ENCODE results near the gene ANXA2R. TPM values are rescaled to one million over a fixed set of nuclear protein-coding genes. Genes with fewer than 3 reads are reported as not detected.
A peak's percentile ranks its signal among the peaks of the same experiment; 100 is the strongest.
"Not testable (repeated sequence)": the region's sequence is repeated elsewhere in the genome, so short reads cannot be mapped to it uniquely, and the experiment has no call there.

ANXA2R gene
- total and polyA plus RNA-seq, 4 donors: 0.57 to 2.8 (median 1.3) TPM

- Histone ChIP-seq H3K36me3 (ENCODE audit: control insufficient read depth, insufficient read depth, low read length) (peaks cover under 1% of the 10 kb centered on the region), H3K27ac (ENCODE audit: low read depth, low read length) (no peak overlapping the region), H3K4me1 (ENCODE audit: control insufficient read depth, insufficient read depth, low read length) (peaks cover 10% of the 10 kb centered on the region), H3K27me3 (ENCODE audit: control insufficient read depth, insufficient read depth, low read length) (no peaks in the 10 kb centered on the region), H3K9me3 (ENCODE audit: control insufficient read depth, insufficient read depth, low read length) (no peaks in the 10 kb centered on the region), H3K4me3 (ENCODE audit: low read depth, low read length) (no peak overlapping the region)
- 95% methylated on average over 2 of the region's 5 CpGs for WGBS (ENCODE audit: insufficient coverage)
- no peak for DNase-seq (ENCODE audit: low read depth in 4 of 6, low spot score in 6 of 6)
Observed at GRCh38 chr5:43061352-43062075, 21.4 kb upstream of the ANXA2R start.

GRCh38 chr5:43060020-43060419 is 19.9 kb upstream of the ANXA2R start:
- H3K27ac ChIP-seq (ENCODE audit: low read depth, low read length); DNase-seq (ENCODE audit: low read depth in 4 of 6, low spot score in 6 of 6); H3K4me3 ChIP-seq (ENCODE audit: low read depth, low read length); H3K36me3 ChIP-seq (ENCODE audit: control insufficient read depth, insufficient read depth, low read length); H3K9me3 ChIP-seq (ENCODE audit: control insufficient read depth, insufficient read depth, low read length); H3K27me3 ChIP-seq (ENCODE audit: control insufficient read depth, insufficient read depth, low read length): not testable (repeated sequence)
- no CpG with 5 or more reads among the region's 2 CpGs for WGBS (ENCODE audit: insufficient coverage)
- peaks cover 10% of the 10 kb centered on the region for H3K4me1 ChIP-seq (ENCODE audit: control insufficient read depth, insufficient read depth, low read length)

DNA sequence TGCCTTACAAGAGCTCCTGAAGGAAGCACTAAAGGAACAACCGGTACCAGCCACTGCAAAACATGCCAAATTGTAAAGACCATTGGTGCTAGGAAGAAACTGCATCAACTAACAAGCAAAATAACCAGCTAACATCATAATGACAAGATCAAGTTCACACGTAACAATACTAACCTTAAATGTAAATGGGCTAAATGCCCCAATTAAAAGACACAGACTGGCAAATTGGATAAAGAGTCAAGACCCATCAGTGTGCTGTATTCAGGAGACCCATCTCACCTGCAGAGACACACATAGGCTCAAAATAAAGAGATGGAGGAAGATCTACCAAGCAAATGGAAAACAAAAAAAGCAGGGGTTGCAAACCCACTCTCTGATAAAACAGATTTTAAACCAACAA is 15.0 kb upstream of the ANXA2R start:
- not testable (repeated sequence) for DNase-seq (ENCODE audit: low read depth in 4 of 6, low spot score in 6 of 6); H3K27ac ChIP-seq (ENCODE audit: low read depth, low read length); H3K4me3 ChIP-seq (ENCODE audit: low read depth, low read length); H3K4me1 ChIP-seq (ENCODE audit: control insufficient read depth, insufficient read depth, low read length); H3K36me3 ChIP-seq (ENCODE audit: control insufficient read depth, insufficient read depth, low read length); H3K9me3 ChIP-seq (ENCODE audit: control insufficient read depth, insufficient read depth, low read length); H3K27me3 ChIP-seq (ENCODE audit: control insufficient read depth, insufficient read depth, low read length)
- no CpG with 5 or more reads among the region's 2 CpGs for WGBS (ENCODE audit: insufficient coverage)

DNA sequence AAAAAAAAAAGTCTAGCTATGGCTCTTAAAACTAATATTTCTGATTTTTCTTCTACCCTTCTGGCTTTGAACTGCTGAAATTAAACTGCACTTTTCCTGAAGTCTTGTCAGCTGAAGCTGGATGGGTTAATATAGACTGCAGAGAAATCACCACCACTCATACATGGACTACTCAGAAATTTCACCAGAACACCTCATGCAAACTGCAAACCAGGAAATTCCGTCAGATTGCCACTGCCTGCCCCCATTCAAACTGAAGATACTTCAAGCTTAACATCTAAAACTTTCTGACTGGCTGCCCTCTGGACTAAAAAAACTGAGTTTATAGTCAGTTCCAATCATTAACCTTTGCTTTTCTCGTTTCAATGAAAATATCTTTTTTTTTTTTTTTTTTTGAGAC is 11.6 kb upstream of the ANXA2R start:
- no peaks in the 10 kb centered on the region for H3K4me1 ChIP-seq (ENCODE audit: control insufficient read depth, insufficient read depth, low read length)
- H3K4me3 ChIP-seq (ENCODE audit: low read depth, low read length): no peak overlapping the region
- no peaks in the 10 kb centered on the region for H3K9me3 ChIP-seq (ENCODE audit: control insufficient read depth, insufficient read depth, low read length)
- WGBS (ENCODE audit: insufficient coverage): 91% methylated on average over 1 of the region's 2 CpGs
- no peak overlapping the region for H3K27ac ChIP-seq (ENCODE audit: low read depth, low read length)
- peaks cover 13% of the 10 kb centered on the region for H3K27me3 ChIP-seq (ENCODE audit: control insufficient read depth, insufficient read depth, low read length)
- DNase-seq (ENCODE audit: low read depth in 4 of 6, low spot score in 6 of 6): no peak
- no peaks in the 10 kb centered on the region for H3K36me3 ChIP-seq (ENCODE audit: control insufficient read depth, insufficient read depth, low read length)

GRCh38 chr5:43050384-43050783 is 10.3 kb upstream of the ANXA2R start:
- no peaks in the 10 kb centered on the region for H3K9me3 ChIP-seq (ENCODE audit: control insufficient read depth, insufficient read depth, low read length)
- peaks cover 26% of the 10 kb centered on the region for H3K27me3 ChIP-seq (ENCODE audit: control insufficient read depth, insufficient read depth, low read length)
- 86% methylated on average over 1 of the region's 4 CpGs for WGBS (ENCODE audit: insufficient coverage)
- DNase-seq (ENCODE audit: low read depth in 4 of 6, low spot score in 6 of 6): no peak
- H3K36me3 ChIP-seq (ENCODE audit: control insufficient read depth, insufficient read depth, low read length): no peaks in the 10 kb centered on the region
- no peak overlapping the region for H3K27ac ChIP-seq (ENCODE audit: low read depth, low read length)
- no peaks in the 10 kb centered on the region for H3K4me1 ChIP-seq (ENCODE audit: control insufficient read depth, insufficient read depth, low read length)
- no peak overlapping the region for H3K4me3 ChIP-seq (ENCODE audit: low read depth, low read length)

DNA sequence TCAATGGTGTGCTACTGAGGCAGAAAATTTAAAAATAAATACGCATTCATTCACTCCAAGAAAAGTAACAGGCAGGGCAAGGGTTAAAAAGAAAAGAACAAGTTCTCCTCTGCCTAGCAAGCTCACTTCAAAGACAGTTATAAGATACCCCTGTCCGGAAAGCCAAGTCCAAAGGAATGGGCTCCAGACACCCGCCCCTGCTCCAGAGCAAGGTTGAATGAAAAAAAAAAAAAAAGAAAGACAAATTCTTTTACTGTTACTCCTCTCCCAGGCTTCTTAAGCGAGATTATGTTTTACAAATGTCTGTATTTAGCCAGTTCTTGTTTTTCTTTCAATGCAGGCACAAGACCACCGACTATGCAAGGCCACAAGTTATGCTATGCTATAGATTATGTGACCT is 9.1 kb upstream of the ANXA2R start:
- no peaks in the 10 kb centered on the region for H3K4me1 ChIP-seq (ENCODE audit: control insufficient read depth, insufficient read depth, low read length)
- H3K4me3 ChIP-seq (ENCODE audit: low read depth, low read length): no peak overlapping the region
- H3K36me3 ChIP-seq (ENCODE audit: control insufficient read depth, insufficient read depth, low read length): no peaks in the 10 kb centered on the region
- H3K27me3 ChIP-seq (ENCODE audit: control insufficient read depth, insufficient read depth, low read length): peaks cover 37% of the 10 kb centered on the region
- WGBS (ENCODE audit: insufficient coverage): no CpG with 5 or more reads among the region's 5 CpGs
- no peak for DNase-seq (ENCODE audit: low read depth in 4 of 6, low spot score in 6 of 6)
- no peaks in the 10 kb centered on the region for H3K9me3 ChIP-seq (ENCODE audit: control insufficient read depth, insufficient read depth, low read length)
- H3K27ac ChIP-seq (ENCODE audit: low read depth, low read length): no peak overlapping the region

DNA sequence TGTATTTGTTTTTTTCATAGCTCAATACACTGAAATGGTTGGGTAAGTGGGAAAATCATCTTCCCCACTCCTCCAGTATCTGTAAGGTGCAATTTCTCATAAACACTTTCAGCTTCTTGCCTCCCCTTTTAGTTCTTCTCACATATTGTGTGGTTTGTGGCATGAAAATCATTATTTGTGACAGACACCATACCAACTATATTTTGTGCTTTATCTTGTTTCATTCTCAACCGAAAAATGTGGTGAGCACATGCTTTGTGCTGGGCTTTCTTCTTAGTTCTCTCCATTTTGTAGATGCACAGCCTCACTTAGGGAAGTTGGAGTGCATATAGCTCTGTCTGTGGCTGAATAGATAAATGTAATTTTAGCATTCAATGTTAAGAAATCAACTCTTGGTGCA is 6.4 kb upstream of the ANXA2R start:
- Histone ChIP-seq H3K27me3 (ENCODE audit: control insufficient read depth, insufficient read depth, low read length) (peaks cover 60% of the 10 kb centered on the region), H3K4me1 (ENCODE audit: control insufficient read depth, insufficient read depth, low read length) (peaks cover 19% of the 10 kb centered on the region), H3K27ac (ENCODE audit: low read depth, low read length) (no peak overlapping the region), H3K36me3 (ENCODE audit: control insufficient read depth, insufficient read depth, low read length) (no peaks in the 10 kb centered on the region), H3K4me3 (ENCODE audit: low read depth, low read length) (no peak overlapping the region), H3K9me3 (ENCODE audit: control insufficient read depth, insufficient read depth, low read length) (no peaks in the 10 kb centered on the region)
- no CpG with 5 or more reads among the region's 1 CpG for WGBS (ENCODE audit: insufficient coverage)
- DNase-seq (ENCODE audit: low read depth in 4 of 6, low spot score in 6 of 6): no peak

DNA sequence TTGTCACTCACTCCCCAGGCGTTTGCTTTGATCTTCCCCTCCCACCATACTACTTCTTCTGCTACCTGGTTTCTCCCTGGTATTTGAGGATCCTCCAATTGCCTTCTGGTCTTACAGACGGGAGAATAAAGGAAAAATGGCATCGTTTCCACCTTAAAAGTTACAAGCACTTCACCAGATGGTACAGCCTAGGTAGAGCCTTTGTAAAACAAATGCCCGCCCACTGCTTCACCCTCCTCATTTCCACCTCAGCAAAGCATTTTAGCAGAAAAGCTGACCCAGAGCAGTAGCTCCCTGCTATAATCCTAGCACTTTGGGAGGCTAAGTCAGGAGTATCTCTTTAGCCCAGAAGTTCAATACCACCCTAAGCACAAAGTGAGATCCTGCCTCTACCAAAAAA is 5.1 kb upstream of the ANXA2R start:
- H3K27me3 ChIP-seq (ENCODE audit: control insufficient read depth, insufficient read depth, low read length): peaks cover 72% of the 10 kb centered on the region

DNA sequence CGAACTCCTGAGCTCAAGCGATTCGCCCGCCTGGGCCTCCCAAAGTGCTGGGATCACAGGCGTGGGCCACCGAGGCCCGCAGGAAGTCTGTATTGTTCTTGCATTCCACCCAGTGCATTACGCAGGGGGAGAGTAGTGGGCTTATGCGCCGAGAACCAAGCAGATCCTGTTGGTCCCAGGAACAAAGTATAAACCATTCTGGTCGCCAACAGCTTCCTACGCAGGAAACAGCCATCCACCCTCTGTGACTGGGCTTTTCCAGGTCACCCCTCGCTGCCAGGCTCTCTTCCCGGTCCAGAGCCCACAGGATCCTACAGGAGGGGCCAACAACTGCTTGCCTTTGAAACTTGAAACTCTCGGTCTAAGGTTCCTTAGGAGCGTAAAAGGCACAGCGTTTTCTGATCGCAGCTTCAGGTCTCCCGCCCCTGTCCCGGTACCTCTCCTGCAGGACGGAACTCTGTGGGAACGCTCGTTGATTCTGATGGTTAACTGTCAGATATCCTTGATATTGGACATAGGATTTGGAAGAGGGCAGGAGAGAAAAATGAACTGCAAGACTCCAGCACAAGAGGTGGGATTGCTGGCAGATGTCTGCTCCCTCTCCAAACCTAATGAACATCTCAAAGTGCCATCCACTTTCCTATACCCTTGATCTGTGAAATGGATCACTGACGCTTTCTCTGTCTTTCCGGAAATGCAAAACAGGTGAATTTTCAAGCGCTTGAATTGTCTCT is 4.2 kb upstream of the ANXA2R start:
- Histone ChIP-seq H3K36me3 (ENCODE audit: control insufficient read depth, insufficient read depth, low read length) (no peaks in the 10 kb centered on the region), H3K4me3 (ENCODE audit: low read depth, low read length) (no peak overlapping the region), H3K4me1 (ENCODE audit: control insufficient read depth, insufficient read depth, low read length) (peaks cover 37% of the 10 kb centered on the region), H3K27ac (ENCODE audit: low read depth, low read length) (no peak overlapping the region), H3K27me3 (ENCODE audit: control insufficient read depth, insufficient read depth, low read length) (peaks cover 81% of the 10 kb centered on the region), H3K9me3 (ENCODE audit: control insufficient read depth, insufficient read depth, low read length) (no peaks in the 10 kb centered on the region)
- WGBS (ENCODE audit: insufficient coverage): 12% methylated on average over 25 of the region's 26 CpGs
- DNase-seq (ENCODE audit: low read depth in 4 of 6, low spot score in 6 of 6): peak in 1 of 6 donors; percentile 26

More for the DNA sequence above, 5.1 kb upstream of the ANXA2R start:
- peaks cover 28% of the 10 kb centered on the region for H3K4me1 ChIP-seq (ENCODE audit: control insufficient read depth, insufficient read depth, low read length)
- H3K27ac ChIP-seq (ENCODE audit: low read depth, low read length): no peak overlapping the region
- no peak overlapping the region for H3K4me3 ChIP-seq (ENCODE audit: low read depth, low read length)
- DNase-seq (ENCODE audit: low read depth in 4 of 6, low spot score in 6 of 6): no peak
- no peaks in the 10 kb centered on the region for H3K9me3 ChIP-seq (ENCODE audit: control insufficient read depth, insufficient read depth, low read length)
- H3K36me3 ChIP-seq (ENCODE audit: control insufficient read depth, insufficient read depth, low read length): no peaks in the 10 kb centered on the region
- WGBS (ENCODE audit: insufficient coverage): 24% methylated on average over 3 of the region's 4 CpGs

- no peaks in the 10 kb centered on the region for H3K9me3 ChIP-seq (ENCODE audit: control insufficient read depth, insufficient read depth, low read length)
- H3K27ac ChIP-seq (ENCODE audit: low read depth, low read length): no peak overlapping the region
- 0% methylated on average over 1 of the region's 7 CpGs for WGBS (ENCODE audit: insufficient coverage)
- H3K27me3 ChIP-seq (ENCODE audit: control insufficient read depth, insufficient read depth, low read length): peaks cover 89% of the 10 kb centered on the region
- H3K4me1 ChIP-seq (ENCODE audit: control insufficient read depth, insufficient read depth, low read length): peaks cover 40% of the 10 kb centered on the region
- H3K36me3 ChIP-seq (ENCODE audit: control insufficient read depth, insufficient read depth, low read length): no peaks in the 10 kb centered on the region
- DNase-seq (ENCODE audit: low read depth in 4 of 6, low spot score in 6 of 6): no peak
- H3K4me3 ChIP-seq (ENCODE audit: low read depth, low read length): peak overlapping the region; percentile 51
Observed at GRCh38 chr5:43043400-43043756, 3.3 kb upstream of the ANXA2R start.

Measured in spinal cord (tissue), 10 donors.